ENCODE results near the gene FAM111A. TPM values are rescaled to one million over a fixed set of nuclear protein-coding genes. Genes with fewer than 3 reads are reported as not detected.

Gene FAM111A
- total and polyA plus RNA-seq, 2 donors (not counting 3 experiments of a cell fraction or from before 2014, with no cell fraction given): 20.1 to 57.4 TPM

DNA sequence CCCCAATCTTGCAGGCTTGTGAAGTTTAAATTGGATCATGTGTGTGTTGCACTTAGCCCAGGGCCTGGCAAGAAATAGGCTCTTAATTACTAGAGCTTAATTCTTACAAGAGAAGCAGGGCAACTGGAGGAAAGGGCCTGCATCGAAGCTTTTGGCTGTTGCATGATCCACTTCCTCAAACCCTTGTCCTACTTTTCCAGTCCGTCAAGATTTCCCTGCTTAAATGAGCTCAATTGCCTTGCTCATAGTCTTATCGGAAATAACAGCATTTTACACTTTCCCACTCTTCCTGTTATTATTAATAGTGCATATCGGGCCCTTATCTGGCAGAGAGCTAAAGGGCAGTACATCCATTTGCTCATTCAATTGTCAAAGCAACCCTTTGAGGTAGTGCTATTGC, 47.3 kb downstream of the FAM111A start:
- peak; percentile 10 for DNase-seq (ENCODE audit: low read depth, low spot score)
- H4K20me1 ChIP-seq (replicated peaks; ENCODE audit: control insufficient read depth, extremely low read depth, insufficient read depth, low read length): no peaks in the 10 kb centered on the region
- dilution Hi-C loops (cut with MboI; ENCODE audit: extremely low pct_ligation_motif_present, low sequenced_read_pairs) (no loop called here), intact Hi-C loops (cut with micrococcal nuclease) (no loop called here)
- FAIRE-seq: no peak
- H3K27ac ChIP-seq (ENCODE audit: insufficient read depth, low read depth, low read length): no peak overlapping the region
- no peak overlapping the region for H2AFZ ChIP-seq (ENCODE audit: low read depth, low read length)
- H3K36me3 ChIP-seq (ENCODE audit: control insufficient read depth in 2 of 2, extremely low read depth in 1 of 2, insufficient read depth in 2 of 2, low read length in 2 of 2): no peaks in the 10 kb centered on the region
- ChIA-PET CTCF (interaction anchor here (1.0 to 2.2 kb wide), 4 partner anchors 10 to 32 kb away, joined by 4 to 12 read pairs (median 5); partner anchors contain the start of gene DTX4), POLR2A (no interaction called here)
- no peak overlapping the region for H3K4me2 ChIP-seq (ENCODE audit: insufficient read depth, low read length)
- H3K27me3 ChIP-seq (ENCODE audit: control insufficient read depth in 2 of 2, insufficient read depth in 2 of 2, low read length in 2 of 2): peaks cover 4 to 10% of the 10 kb centered on the region in 2 experiments
- no TSS peak for BruUV-seq (replicated peaks)
- H3K4me1 ChIP-seq (ENCODE audit: control insufficient read depth, extremely low read depth, insufficient read depth, low read length): peaks cover 2% of the 10 kb centered on the region
- no peak overlapping the region for H3K9ac ChIP-seq (replicated peaks; ENCODE audit: extremely low read depth, insufficient read depth, low read length)
- no peaks in the 10 kb centered on the region for H3K9me3 ChIP-seq (replicated peaks; ENCODE audit: control insufficient read depth, insufficient read depth, low read length)
- H3K79me2 ChIP-seq (ENCODE audit: control insufficient read depth, insufficient read depth, low read length): no peaks in the 10 kb centered on the region
- no peaks in the 10 kb centered on the region for H3K9me1 ChIP-seq (replicated peaks; ENCODE audit: control insufficient read depth, extremely low read depth, insufficient read depth, low read length)
- TF ChIP-seq GATA2 (IDR thresholded peaks at IDR 0.05; ENCODE audit: insufficient read depth, insufficient read length, low read depth, low read length) (no peak), EZH2 (IDR thresholded peaks at IDR 0.05; ENCODE audit: borderline replicate concordance, low read depth, low read length, severe bottlenecking) (no peak), POLR2AphosphoS5 (IDR thresholded peaks at IDR 0.05; ENCODE audit: insufficient read depth, low read depth, low read length) (no peak), MYC (IDR thresholded peaks at IDR 0.05; ENCODE audit: low read depth, low read length) (no peak), JUN (IDR thresholded peaks at IDR 0.05; ENCODE audit: borderline replicate concordance, insufficient read depth, insufficient read length, low read depth) (no peak), FOS (IDR thresholded peaks at IDR 0.05; ENCODE audit: borderline replicate concordance, insufficient read depth, low read length) (no peak), POLR2A (IDR thresholded peaks at IDR 0.05; ENCODE audit: low read depth, low read length) (no peak)
- TF ChIP-seq, protein P1, sequence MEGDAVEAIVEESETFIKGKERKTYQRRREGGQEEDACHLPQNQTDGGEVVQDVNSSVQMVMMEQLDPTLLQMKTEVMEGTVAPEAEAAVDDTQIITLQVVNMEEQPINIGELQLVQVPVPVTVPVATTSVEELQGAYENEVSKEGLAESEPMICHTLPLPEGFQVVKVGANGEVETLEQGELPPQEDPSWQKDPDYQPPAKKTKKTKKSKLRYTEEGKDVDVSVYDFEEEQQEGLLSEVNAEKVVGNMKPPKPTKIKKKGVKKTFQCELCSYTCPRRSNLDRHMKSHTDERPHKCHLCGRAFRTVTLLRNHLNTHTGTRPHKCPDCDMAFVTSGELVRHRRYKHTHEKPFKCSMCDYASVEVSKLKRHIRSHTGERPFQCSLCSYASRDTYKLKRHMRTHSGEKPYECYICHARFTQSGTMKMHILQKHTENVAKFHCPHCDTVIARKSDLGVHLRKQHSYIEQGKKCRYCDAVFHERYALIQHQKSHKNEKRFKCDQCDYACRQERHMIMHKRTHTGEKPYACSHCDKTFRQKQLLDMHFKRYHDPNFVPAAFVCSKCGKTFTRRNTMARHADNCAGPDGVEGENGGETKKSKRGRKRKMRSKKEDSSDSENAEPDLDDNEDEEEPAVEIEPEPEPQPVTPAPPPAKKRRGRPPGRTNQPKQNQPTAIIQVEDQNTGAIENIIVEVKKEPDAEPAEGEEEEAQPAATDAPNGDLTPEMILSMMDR (IDR thresholded peaks at IDR 0.05; ENCODE audit: extremely low read depth in 1 of 2, insufficient read depth in 1 of 2, low read depth in 1 of 2, low read length in 2 of 2): no peak
- TF ChIP-seq, protein P2, sequence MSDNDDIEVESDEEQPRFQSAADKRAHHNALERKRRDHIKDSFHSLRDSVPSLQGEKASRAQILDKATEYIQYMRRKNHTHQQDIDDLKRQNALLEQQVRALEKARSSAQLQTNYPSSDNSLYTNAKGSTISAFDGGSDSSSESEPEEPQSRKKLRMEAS (IDR thresholded peaks at IDR 0.05; ENCODE audit: insufficient read depth, insufficient read length): no peak
- no peak overlapping the region for H3K4me3 ChIP-seq (replicated peaks in 1 of 3; ENCODE audit: insufficient read depth in 1 of 3, low read depth in 1 of 3, low read length in 3 of 3)

Measured in endothelial cell of umbilical vein (primary cell).